Measurements from ENCODE around the gene TMEM252.

- TF ChIP-seq POLR2A (IDR thresholded peaks at IDR 0.05; ENCODE audit: low read depth, low read length), result no peak
- TF ChIP-seq TAF1 (IDR thresholded peaks at IDR 0.05; ENCODE audit: borderline replicate concordance, low read depth, low read length), result no peak
These were observed 10.1 kb downstream of the TMEM252 start for GRCh38 chr9:68530618-68531017.

Measured in GM12892 (cell line).